ENCODE measurements around the gene LPGAT1.

The LPGAT1 gene

DNA sequence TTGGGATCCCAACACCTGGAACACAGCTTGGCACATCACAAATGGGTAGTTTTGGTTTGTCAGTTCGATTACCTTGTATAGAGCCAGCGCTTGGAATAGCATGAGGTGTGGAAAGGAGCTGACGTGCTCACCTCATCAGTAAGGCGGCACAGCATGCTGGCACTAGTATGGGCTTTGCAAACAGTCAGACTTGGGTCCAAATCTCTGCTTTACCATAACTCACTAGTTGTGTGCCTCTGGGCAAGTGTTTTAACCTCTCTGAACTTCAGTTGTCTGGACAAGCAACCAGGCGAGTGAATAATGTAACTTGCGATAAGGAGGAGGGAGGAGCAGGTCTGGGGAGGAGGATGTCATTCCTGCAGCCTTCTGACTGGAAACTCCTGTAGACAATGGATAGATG lies 128.8 kb downstream of the LPGAT1 start:
- TF ChIP-seq, protein P1, sequence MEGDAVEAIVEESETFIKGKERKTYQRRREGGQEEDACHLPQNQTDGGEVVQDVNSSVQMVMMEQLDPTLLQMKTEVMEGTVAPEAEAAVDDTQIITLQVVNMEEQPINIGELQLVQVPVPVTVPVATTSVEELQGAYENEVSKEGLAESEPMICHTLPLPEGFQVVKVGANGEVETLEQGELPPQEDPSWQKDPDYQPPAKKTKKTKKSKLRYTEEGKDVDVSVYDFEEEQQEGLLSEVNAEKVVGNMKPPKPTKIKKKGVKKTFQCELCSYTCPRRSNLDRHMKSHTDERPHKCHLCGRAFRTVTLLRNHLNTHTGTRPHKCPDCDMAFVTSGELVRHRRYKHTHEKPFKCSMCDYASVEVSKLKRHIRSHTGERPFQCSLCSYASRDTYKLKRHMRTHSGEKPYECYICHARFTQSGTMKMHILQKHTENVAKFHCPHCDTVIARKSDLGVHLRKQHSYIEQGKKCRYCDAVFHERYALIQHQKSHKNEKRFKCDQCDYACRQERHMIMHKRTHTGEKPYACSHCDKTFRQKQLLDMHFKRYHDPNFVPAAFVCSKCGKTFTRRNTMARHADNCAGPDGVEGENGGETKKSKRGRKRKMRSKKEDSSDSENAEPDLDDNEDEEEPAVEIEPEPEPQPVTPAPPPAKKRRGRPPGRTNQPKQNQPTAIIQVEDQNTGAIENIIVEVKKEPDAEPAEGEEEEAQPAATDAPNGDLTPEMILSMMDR (IDR thresholded peaks at IDR 0.05), result no peak

DNA sequence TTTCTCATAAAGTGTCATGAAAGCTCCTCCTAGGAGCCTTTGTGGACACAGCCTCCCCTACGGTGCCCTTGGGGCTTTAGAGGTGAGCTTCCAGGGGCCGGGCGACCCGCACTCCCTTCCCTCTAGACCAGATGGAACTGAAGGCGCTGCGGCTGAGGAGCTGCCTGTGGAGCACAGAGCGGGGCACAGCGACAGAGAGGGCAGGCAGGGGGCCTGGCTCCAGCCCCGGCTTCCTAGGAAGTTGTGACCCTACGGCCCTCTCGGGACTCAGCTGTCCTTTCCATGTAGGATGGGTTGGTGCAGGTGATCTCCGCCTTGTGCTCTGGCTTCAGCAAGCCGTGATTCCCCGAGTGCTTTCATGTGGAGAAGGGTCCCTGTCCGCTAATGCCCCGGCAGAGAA lies 131.5 kb downstream of the LPGAT1 start:
- TF ChIP-seq, protein P1 (IDR thresholded peaks at IDR 0.05), result no peak

DNA sequence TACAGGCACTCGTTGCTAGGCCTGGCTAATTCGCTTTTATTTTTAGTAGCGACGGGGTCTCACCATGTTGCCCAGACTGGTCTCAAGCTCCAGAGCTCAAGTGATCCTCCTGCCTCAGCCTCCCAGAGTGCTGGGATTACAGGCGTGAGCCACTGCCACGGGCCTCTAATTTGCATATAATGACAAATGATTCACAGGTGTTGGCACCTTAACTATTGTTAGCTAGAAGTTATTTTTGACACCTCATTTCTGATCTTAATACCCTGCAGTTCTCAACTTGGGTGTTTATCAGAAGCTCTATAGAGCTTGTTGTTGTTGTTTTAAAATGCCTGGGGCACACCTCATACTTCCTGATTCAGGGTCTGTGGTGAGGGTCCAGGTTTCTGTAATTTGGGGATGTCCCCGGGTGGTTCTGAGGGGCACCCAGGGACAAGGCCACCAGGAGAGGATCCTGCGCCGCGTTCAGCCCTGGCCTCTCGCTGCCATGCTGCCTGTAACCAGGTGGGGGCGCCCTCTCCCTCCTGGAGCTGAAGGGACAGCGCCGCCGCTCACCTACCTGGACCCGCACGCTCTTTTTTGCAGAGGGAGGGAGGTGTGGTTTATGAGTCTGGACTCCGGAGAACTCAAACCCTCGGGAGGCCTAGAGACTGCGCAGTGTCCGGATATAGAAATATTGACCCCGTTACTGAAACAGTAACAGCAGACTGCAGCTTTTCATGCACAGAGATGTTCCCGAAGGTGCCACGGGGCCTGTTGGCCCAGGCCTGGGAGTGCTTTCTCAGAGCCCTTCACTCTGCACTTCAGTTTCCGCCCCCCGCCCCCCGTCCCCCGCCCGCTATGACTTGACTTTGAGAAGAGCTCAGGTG lies 132.2 kb downstream of the LPGAT1 start:
- TF ChIP-seq, protein P1 (IDR thresholded peaks at IDR 0.05), result peak; percentile 100

DNA sequence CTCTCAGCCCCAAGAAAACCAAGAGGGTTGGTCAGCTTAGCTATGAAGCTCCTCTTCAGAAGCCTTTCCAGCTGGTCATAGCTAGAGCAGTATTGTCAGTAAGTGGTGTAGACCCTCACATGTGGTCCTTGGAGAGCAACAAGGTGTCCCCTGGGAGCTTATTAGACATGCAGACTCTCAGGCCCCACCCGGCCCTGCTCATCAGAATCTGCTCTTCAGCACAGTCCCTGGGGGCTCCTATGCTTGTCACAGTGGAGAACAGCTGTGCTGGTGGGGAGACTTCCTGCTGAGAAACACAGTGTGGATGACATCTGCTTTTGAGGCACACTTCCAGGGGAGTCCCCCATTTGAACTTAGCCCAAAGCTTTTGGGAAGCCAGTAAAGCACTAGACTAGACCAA lies 133.2 kb downstream of the LPGAT1 start:
- TF ChIP-seq, protein P1 (IDR thresholded peaks at IDR 0.05), result no peak

DNA sequence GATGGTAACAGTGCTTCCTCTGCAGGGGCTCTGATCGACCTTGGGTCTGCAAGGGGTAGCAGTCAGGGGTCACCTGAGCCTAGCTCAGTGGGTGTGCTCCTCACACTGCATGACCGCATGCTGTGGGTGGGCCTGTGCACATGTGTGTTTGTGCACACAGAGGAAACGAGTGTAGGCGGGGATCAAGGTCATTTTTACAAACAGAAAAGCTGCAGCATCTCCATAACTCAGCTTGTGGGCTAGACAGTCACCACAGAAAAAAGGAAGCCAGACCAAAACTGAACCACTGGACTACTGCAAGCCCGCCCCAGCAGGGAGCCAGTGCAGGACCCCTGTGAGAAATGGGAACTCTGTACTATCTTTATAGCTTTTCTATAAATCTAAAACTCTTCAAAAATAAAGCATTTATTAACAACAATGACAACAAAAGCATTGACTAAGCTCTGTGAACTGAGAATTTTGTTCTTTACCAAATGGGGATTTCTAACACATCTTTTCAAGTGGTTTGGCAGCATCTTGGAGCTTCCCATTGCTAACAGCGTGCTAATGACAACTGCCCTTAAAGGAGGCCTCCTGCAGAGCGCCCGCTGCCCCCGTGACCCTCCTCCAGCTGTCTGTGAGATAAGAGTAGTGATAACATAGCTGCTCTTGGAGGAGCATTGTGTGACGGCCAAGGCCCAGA lies 135.3 kb downstream of the LPGAT1 start:
- TF ChIP-seq, protein P1 (IDR thresholded peaks at IDR 0.05), result no peak

Measured in LNCAP (cell line).